Stimulated activated CD8-positive, alpha-beta memory T cell treated with anti-CD3 and anti-CD28 coated beads, Interleukin-12 subunit alpha, Interleukin-12 subunit beta, amount 100 ng/mL, for 24 hours (primary cell): Measurements from ENCODE around the gene MAPK4.

Source experiments
- DNase-seq: peaks from one replicate; pipeline ENCODE4 v3.0.0-alpha.2; 2020; ENCODE audit errors: extremely low read depth

The MAPK4 gene

DNA sequence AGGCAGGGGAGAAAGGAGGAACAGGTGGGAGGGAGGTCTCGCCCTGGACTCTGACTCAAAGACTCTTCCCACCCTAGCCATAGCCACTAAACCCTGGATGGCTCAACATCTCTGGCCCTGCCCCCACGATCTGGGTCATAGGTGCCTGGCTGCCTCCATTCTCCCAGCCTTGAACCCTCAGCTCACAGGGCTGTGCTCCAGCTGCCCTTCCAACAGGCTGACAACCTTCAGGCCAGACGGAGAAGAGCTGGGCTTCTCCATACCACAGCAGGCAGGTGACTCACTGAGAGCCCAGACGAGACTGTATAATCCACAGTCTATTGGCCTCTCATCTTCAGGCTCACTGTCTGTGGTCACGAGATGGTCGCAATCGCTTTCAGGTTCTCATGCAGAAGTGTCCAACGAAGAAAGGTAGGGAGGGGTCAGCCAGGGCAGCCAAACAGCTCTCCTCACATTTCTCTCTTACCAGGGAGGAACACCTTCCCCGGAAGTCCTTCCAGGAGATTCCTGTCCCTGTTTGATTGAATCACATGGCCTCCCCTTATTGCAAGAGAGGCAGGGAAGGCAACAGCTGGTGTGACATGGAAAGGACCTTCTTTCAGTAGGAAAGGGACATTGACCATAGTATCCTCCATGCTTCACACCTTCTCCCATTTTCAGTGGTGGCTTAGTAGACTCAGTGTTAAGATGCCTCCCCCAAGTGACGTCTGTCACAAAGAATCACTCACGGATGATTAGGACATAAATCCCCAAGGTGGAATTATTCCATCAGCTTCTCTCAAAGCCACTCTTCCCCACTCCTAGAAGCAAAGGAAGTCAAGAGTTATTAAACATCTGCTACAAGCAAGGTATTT, 159.8 kb downstream of the MAPK4 start:
- no peak for DNase-seq

- DNase-seq, result no peak
Measured at GRCh38 chr18:50720325-50720674, 160.4 kb downstream of the MAPK4 start.

- DNase-seq, result no peak
Measured at GRCh38 chr18:50721006-50721405, 161.1 kb downstream of the MAPK4 start.

- DNase-seq, result no peak
Measured at GRCh38 chr18:50721451-50722120, 161.7 kb downstream of the MAPK4 start.

GRCh38 chr18:50722311-50722710, 162.4 kb downstream of the MAPK4 start:
- no peak for DNase-seq

GRCh38 chr18:50724751-50725151, 164.9 kb downstream of the MAPK4 start:
- no peak for DNase-seq

GRCh38 chr18:50726960-50727589, 167.2 kb downstream of the MAPK4 start:
- DNase-seq, result no peak

GRCh38 chr18:50727721-50728471, 168.0 kb downstream of the MAPK4 start:
- no peak for DNase-seq

DNA sequence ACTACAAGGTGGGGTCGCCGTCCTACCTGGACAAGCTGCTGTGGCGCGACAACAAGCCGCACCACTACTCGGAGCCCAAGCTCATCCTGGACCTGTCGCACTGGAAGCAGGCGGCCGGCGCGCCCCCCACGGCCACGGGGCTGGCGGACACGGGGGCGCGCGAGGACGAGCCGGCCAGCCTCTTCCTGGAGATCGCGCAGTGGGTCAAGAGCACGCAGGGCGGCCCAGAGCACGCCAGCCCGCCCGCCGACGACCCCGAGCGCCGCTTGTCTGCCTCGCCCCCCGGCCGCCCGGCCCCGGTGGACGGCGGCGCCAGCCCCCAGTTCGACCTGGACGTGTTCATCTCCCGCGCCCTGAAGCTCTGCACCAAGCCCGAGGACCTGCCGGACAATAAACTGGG, 169.5 kb downstream of the MAPK4 start:
- DNase-seq, result no peak

DNA sequence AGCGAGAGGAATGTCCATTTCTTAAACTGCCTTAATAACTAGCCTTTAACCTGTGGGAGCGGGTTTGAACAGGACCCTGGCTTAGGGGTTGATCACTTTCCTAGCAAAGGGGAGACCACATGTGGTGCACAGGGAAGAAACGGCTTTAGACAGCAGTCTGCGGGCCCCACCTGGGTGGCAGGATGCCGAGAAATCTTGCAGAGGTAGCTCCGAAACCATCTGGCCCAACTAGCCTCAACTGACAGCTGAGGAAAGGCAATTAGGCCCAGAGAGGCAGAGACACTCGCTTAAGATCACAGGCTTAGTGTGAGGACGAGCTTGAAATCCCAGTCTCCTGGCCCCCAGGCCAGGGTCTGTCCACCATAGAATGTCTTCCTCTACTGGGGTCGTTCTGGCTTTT, 170.1 kb downstream of the MAPK4 start:
- no peak for DNase-seq

- DNase-seq, result no peak
Measured at GRCh38 chr18:50734342-50734741, 174.5 kb downstream of the MAPK4 start.

DNA sequence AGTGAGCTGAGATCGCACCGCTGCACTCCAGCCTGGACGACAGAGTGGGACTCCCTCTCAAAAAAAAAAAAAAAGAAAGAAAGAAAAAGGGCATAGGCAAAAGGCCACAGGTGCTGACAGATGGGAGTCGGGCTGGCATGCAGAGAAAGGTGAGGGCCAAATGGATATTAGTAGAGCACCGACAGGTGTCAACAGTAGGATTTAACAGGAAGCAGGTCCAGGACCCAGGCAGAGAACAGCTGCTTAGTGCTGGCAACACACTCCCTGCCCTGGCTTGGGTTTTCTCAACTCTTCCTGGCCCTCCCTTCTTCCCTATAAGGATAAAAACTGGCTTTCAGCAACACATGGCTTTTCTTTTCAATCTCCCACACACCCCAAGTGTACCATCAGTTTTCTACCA, 175.0 kb downstream of the MAPK4 start:
- no peak for DNase-seq

DNA sequence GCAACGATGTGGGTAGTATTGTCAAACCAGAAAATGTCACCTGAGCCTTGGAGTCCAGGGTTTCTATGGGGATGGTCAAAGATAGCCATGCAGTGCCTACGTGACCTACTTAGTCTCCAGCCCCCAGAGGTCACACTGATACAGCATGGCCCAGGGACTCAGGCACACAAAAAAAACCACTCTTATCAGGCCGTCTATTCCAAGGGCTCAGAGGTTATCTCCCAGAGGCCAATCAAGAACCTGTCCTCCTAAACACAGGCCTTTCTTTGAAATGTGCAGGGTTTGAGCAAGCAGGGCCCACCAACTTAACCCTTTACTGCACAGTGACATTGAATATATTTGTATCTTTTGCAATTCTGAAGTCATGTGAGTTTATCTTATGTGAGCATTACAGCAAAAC, 177.2 kb downstream of the MAPK4 start:
- DNase-seq, result no peak

- DNase-seq, result no peak
Measured at GRCh38 chr18:50738098-50738757, 178.3 kb downstream of the MAPK4 start.

DNA sequence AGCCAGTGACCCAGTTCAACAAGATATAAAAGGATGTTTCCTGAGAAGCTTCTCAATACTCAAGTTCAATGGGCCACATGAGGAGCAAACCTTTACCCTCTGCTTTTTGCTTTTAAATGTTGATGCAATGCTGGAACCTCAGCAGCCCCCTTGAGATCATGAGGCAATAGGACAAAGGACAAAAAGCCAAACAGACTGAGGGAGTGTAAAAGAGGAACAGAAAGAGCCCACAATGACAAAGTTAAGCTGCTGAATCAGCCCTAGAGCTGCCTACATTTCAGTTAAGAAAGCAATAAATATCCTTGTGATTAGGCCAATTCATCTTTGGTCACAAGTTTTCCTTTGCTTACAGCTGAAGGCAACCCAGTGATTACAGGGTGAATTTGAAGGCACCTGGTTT, 183.1 kb downstream of the MAPK4 start:
- DNase-seq, result no peak

GRCh38 chr18:50744253-50744652, 184.4 kb downstream of the MAPK4 start:
- DNase-seq, result no peak

DNA sequence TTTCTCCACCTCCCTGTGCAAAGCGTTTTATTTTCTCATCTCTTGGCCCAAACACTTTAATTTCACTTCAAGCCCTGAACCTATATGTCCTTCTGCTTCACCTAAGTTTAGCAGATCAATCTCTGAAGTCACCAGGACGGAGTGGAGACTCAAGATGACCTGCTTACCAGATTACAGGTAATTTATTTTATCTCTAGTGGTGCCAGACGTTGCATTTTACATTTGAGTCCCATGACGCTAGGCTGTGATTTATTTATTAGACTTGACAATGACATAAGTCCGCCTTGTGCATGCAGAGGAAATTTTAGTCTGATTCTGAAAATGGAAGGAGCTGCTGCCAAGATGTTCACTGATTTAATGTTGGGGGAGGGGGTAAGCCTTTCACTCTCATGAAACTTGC, 186.1 kb downstream of the MAPK4 start:
- no peak for DNase-seq

DNA sequence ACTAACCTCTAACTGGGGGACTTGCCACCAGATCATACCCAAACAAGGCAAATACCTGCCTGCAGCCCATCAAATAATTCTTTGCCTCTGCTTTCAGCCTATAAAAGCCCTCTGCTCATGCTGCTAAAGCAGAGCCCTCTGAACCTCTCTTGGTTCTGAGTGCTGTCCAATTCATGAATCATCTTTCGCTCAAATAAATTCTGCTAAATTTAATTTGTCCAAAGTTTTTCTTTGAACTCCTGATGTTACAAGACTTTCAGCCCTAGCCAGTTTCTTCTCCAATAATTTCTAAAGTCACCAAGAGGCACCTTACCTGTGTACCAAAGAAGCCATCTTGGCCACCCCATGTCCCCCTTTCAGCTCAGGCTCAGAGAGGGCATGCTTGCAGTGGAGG, 188.0 kb downstream of the MAPK4 start:
- no peak for DNase-seq

DNA sequence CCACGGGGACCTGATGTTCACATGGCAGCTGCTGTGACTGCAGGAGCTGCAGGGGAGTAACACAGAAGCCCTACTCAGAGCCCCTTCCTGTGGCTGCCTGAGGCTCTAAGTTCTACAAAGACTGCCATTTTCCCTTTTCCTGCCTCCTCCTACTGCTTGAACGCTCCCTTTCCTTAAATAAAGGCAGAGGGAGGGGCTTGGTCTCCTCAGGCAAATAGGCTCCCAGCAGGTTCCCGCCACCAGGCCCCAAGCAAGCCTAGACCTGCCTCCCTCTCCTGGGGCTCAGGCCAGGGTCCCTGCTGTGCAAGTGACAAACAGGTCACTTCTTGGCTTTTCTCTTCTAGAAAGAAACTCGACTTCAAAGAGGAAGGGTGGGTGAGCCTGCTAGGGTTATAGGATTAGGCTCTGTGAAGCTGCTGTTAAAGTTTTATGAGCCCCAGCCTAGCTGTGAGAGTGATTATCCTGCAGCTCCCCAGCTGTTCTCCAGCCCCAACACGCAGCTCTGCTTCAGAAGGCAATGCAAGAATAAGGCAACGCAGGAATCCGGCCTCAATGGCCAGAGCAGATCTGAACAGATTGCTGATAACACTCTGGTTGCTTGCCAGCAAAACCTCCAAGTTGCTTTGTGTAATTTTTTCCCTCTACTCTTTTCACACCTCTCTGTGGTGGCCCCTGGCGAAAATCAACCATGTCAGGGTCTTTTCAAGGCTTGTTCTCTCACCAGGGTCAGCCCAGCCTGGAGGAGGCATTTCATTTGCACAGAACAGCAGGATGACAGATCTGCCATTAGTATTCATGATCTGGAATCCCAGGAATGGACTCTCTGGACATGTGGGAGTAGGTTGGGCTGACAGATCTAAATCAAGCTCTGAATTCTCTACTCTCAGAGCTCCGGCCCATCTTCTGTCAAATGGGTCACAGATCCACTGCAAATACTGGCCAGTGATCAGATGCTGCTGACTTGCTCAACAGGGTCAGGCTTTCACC, 188.6 kb downstream of the MAPK4 start:
- DNase-seq, result no peak

GRCh38 chr18:50749421-50749820, 189.5 kb downstream of the MAPK4 start:
- no peak for DNase-seq

- no peak for DNase-seq
Measured at GRCh38 chr18:50749945-50750344, 190.1 kb downstream of the MAPK4 start.
